HG03175 (cell line): Measurements from ENCODE around the gene ZBTB14.

ENCODE experiments used
- ATAC-seq: cut with Tn5 transposase; IDR thresholded peaks from one replicate; pipeline ENCODE4 v1.9.1; 2021; ENCODE audit warnings: mild to moderate bottlenecking, moderate library complexity; ENCODE audit not compliant: unreplicated experiment

The ZBTB14 gene

DNA sequence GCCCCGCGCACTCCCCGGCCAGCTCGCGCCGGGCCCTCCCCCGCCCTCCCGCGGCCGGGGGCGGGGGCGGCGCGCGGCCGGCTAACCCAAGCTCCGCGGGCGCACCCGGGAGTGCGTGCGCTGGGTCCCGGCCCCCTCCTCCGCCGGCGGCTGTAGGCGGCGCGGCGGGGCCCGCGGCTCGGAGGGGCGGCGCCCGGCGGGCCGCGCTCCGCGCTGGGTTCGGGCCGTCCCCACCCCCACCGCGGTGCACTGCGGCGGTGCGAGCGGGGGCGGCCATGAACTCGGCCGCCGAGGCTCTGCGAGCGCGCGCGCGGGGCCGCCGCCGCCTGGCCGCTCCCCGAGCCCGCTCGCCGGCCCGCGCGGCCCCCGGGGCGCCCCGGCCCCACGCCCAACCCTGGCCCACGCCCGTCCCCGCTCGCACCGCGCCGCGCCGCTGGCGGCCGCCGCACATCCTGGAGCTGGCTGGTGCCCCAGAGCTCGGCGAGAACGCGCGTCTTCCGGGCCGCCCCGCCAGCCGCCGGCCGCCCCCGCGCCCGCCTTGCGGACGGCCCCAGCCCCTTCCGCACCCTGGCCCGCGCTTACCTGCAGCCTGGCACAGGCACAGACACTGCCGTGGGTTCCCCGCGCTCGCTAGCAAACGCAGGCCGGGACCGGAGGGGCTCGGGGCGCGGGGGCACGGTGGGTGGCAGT is at the start of gene ZBTB14:
ZBTB14 (minus strand) TSS at position 496 of the 690 bp plus-strand sequence. CDS start 2,480 bp downstream, outside the sequence.
- ATAC-seq = peak; percentile 32

GRCh38 chr18:5339202-5339834 is 43.8 kb upstream of the ZBTB14 start:
- no peak for ATAC-seq

GRCh38 chr18:5334456-5335075 is 39.0 kb upstream of the ZBTB14 start:
- no peak for ATAC-seq

- ATAC-seq = no peak
Measured at GRCh38 chr18:5318061-5318700, 22.7 kb upstream of the ZBTB14 start.

GRCh38 chr18:5317186-5317585 is 21.7 kb upstream of the ZBTB14 start:
- ATAC-seq = no peak

GRCh38 chr18:5315838-5316237 is 20.3 kb upstream of the ZBTB14 start:
- no peak for ATAC-seq

DNA sequence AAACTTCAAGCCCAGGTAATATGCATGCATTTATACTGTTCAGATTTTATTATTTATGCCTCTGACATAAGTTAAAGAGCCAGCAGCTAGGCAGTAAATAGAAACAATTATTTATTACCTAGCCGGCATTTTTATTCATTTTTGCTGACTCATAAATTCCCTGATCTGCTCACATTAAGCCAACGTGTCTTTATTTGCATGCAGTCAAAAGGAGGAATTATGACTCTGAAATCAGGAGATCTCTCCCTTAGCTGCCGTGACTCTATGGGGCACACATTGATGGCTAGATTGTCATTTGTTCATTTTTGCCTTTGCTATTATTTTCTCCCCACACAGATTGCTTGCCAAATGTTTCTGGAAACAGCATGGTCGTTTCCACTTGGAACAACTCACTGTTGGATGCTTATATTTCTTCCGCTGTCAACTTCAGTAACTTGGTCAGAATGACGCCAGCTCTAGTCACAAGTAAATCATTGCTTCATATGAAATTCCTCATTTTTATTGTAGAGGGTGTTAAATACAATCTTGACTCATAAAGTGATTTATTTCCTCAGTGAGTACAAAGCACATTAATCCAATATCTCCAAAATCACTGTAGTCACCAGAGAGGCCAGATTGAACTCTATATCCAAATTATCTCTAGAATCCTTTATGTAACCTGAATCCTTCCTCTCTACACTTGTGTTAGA is 15.9 kb upstream of the ZBTB14 start:
- ATAC-seq = no peak

- peak; percentile 96 for ATAC-seq
Measured at GRCh38 chr18:5309888-5310470, 14.5 kb upstream of the ZBTB14 start.

GRCh38 chr18:5305835-5306234 is 10.3 kb upstream of the ZBTB14 start:
- ATAC-seq = no peak

DNA sequence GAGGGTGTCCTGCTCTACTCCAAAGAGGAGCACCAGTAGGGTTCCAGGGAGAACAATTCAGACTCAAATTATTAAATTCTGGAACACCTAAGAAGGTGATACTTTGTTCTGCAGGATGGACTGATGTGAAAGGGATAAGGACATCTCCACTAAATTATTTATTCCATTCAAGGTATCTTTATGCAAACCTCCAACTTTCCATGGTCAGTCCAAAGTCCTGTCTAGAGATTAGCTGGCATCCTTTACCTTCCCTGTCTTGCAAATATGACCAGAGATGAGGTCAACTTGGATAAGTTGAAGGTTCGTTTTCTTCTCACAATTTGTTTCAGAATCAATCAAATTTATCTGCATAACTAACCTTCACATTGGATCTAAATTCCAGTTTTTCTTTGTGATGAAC is 8.7 kb upstream of the ZBTB14 start:
- no peak for ATAC-seq

- ATAC-seq = no peak
Measured at GRCh38 chr18:5303636-5304035, 8.1 kb upstream of the ZBTB14 start.

GRCh38 chr18:5302606-5303005 is 7.1 kb upstream of the ZBTB14 start:
- no peak for ATAC-seq

DNA sequence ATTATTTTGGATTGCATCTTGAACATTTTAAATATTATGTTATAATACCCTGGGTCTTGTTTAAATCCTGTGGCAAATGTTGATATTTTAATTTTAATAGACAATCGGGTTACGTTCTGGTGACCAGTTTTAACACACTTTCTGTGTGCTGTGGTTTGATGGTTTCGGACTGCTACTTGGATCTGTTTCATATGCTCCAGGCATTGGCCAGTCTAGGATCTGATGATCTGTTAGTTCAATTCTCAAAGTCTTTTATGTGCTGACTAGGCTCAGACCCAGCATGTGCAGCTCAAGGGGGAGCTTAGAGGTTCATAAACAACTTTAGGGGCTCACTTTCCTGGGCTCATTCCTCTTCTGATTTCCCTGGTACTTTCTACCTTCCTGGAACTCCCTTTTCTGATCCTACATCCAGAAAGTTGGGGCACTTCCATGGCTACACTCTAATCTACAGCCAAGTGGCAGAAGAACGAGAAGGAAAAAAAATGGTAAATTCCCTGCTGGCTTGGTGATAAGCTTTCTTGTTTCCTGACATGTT is 5.0 kb upstream of the ZBTB14 start:
- ATAC-seq = no peak

DNA sequence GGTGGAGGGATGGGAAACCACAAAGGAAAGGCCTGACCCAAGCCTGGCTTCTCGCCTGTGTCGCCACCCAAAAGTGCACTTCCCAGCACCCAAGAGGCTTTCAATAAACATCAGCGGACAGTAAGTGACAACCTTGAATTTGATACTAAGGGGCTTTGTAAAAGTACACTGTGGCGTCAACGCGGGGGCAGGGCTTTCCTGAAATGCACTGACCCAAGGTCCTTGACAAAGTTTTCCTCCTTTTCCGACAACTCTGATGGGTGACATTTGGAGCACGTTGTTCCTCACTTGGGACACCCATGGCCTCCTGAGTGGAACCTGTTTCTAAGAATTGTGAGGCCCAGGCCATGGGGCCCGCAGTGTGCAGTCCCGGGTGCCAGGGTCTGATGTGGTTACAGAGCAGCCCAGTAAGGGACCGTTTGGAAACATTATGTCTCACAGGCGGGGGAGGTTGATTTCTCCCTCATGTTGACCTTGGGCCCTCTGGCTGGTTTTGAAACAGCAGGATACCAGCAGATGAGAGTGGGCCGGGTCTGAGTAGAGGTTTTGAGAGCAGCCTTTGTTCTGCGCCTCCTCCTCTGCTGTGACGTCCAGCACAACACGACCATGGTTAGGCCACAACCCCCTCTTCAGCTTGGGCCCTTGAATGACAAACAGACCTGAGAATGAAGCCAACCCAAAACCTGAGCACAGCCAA is 2.8 kb upstream of the ZBTB14 start:
- ATAC-seq = no peak

DNA sequence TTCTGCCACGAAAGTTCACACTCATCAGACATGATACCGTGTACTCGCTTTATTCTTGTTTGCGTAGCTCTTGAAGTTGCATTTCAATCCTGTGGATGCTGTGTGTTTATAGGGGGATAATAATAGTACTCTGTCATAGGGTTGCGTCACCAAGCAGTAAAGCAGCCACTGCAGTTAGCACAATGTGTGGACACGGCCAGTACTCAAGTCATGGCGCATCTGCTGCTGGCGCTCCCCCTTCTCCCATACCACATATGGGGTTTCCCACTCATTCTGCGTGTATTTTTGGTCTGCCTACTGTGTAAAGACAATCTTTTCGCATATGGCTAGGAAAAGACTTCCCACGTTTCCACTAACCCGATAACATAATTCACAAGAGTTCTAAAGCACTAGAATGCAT is 2.1 kb upstream of the ZBTB14 start:
- no peak for ATAC-seq

DNA sequence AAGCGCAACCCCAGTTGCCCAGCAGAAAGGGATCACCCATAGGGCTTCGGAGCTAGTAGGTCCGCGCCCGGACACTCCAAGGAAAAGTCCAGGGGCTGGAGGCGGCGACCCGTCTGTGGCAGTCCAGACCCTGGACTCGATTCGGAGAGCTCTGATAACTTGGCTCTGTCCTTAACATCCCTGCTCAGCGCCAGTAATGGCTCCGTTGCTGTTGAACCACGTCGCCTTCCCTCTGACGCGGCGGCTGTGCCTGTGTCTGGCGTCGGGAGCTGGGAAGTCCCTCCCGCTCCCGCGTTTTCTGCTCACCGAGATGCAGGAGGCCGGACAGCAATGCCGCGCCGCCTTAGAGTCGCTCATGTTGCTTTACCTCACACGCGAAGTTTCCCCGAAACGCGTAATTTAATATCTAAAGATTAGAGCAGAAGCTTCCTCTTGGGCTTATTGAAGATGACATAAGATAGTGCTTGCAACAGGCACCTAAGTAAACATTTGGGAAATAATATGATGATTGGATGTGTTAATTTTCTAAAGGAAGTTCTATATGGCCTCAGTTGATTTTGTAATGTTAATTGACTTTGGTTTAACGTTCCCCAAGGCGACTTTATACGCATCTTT is 1.3 kb upstream of the ZBTB14 start:
- peak; percentile 7 for ATAC-seq

- ATAC-seq = peak; percentile 68
Measured at GRCh38 chr18:5295981-5296705, 617 bp upstream of the ZBTB14 start.

DNA sequence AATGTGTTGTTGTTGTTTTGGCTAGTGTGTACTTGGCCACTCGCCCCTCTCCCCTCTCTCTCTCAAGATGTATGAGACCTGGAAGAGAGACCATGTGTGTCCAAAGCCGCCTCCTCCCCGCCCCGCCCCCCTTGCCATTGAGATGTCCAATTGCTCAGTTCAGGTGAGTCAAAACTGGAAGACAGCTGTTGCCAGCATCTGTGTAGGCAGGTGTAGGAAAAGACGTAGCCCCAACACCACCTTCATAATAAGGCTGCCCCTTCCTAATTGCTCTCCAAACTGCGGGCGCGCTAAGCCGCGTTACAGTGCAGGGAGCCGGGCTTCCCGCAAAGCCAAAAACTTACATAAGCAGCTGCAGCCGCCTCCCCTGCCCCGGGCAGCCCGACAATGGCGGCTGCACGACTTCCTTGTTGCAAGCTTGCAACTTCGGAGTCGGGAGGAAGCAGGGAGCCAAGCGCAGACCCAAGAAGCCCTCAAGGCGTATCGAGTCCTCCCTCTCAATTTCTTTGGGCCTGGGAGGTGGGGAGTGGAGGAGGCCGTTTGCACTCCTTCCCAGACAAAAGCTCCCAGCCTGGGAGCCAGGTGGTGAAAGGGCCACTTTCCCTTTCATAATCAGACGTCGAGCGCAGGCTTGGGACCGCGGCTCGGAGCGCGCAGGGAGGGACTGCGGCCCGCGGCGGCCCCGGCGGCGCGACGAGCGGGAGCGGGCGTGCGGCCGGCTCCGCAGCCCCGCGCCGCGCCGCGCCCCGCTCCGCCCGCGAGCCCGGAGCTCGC is 882 bp downstream of the ZBTB14 start:
- ATAC-seq = peak; percentile 24
